ENCODE results near the gene TMEM82. TPM values are rescaled to one million over a fixed set of nuclear protein-coding genes. Genes with fewer than 3 reads are reported as not detected.

The TMEM82 gene
- total RNA-seq, 4 donors from 2014 or later = not detected

DNA sequence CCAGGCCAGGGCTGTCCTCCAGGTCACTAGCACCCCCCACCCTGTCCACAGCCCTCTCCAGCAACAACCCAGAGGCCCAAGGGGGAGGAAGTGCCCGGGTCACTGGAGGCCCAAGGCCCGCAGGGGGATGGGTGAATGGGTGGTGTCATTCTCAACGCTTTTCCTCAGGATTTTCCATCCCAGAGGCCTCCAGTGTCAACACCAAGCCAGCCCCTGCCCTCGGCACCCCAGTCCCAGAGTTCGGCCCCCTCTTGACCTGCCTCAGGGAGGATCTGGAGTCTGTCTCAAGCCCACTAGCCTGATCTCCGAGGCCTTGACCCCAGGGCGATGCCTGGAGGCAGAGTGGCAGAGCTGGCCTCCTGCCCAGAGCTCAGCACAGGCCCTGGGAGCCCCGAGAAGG lies 5.1 kb downstream of the TMEM82 start:
- TF ChIP-seq, protein P1, sequence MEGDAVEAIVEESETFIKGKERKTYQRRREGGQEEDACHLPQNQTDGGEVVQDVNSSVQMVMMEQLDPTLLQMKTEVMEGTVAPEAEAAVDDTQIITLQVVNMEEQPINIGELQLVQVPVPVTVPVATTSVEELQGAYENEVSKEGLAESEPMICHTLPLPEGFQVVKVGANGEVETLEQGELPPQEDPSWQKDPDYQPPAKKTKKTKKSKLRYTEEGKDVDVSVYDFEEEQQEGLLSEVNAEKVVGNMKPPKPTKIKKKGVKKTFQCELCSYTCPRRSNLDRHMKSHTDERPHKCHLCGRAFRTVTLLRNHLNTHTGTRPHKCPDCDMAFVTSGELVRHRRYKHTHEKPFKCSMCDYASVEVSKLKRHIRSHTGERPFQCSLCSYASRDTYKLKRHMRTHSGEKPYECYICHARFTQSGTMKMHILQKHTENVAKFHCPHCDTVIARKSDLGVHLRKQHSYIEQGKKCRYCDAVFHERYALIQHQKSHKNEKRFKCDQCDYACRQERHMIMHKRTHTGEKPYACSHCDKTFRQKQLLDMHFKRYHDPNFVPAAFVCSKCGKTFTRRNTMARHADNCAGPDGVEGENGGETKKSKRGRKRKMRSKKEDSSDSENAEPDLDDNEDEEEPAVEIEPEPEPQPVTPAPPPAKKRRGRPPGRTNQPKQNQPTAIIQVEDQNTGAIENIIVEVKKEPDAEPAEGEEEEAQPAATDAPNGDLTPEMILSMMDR (IDR thresholded peaks at IDR 0.05; ENCODE audit: low read depth) = no peak

GRCh38 chr1:15748264-15748663 lies 6.0 kb downstream of the TMEM82 start:
- TF ChIP-seq, protein P1 (IDR thresholded peaks at IDR 0.05; ENCODE audit: low read depth) = no peak

GRCh38 chr1:15748690-15749398 lies 6.5 kb downstream of the TMEM82 start:
- TF ChIP-seq, protein P1 (IDR thresholded peaks at IDR 0.05; ENCODE audit: low read depth) = no peak

GRCh38 chr1:15749399-15750291 lies 7.3 kb downstream of the TMEM82 start:
- TF ChIP-seq, protein P1 (IDR thresholded peaks at IDR 0.05; ENCODE audit: low read depth) = no peak

- TF ChIP-seq, protein P1 (IDR thresholded peaks at IDR 0.05; ENCODE audit: low read depth) = no peak
Observed at GRCh38 chr1:15750924-15751323, 8.6 kb downstream of the TMEM82 start.

DNA sequence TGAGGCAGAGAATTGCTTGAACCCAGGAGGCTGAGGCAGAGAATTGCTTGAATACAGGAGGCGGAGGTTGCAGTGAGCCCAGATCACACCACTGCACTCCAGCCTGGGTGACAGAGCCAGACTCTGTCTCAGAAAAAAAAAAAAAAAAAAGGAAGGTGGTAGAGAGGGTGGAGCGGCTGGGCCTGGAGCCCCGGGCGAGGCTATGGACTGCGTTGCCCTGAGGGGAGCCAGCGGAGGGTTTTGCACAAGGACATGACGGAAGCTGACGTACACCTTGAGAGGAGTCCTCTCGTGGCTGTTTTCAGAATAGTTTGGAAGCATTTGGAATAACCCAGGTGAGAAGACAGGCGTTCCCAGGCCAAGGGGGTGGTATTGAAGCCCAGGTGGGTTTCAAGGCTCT lies 9.4 kb downstream of the TMEM82 start:
- TF ChIP-seq, protein P1 (IDR thresholded peaks at IDR 0.05; ENCODE audit: low read depth) = no peak

GRCh38 chr1:15753776-15754175 lies 11.5 kb downstream of the TMEM82 start:
- TF ChIP-seq, protein P1 (IDR thresholded peaks at IDR 0.05; ENCODE audit: low read depth) = no peak

Data from subcutaneous adipose tissue (tissue), 4 donors.